ENCODE results near the gene PEA15. TPM values are rescaled to one million over a fixed set of nuclear protein-coding genes. Genes with fewer than 3 reads are reported as not detected.
A peak's percentile ranks its signal among the peaks of the same experiment; 100 is the strongest.

PEA15 gene
- total RNA-seq, 3 donors from 2014 or later (not counting 1 experiment from before 2014, with no cell fraction given) = 25.3 to 27.9 (median 25.5) TPM

- no peak for ATAC-seq
- no peak for TF ChIP-seq CTCF (IDR thresholded peaks at IDR 0.05)
Measured at GRCh38 chr1:160192234-160192633, 12.9 kb upstream of the PEA15 start.

GRCh38 chr1:160193091-160193819 is 11.9 kb upstream of the PEA15 start:
- intact Hi-C loops (cut with micrococcal nuclease) = loop anchor here (1.0 to 2.0 kb wide), 4 partner anchors 59 to 414 kb away; no protein-coding TSS in a partner anchor
- Mint-ChIP-seq H3K27ac (no peak overlapping the region), H3K4me3 (no peak overlapping the region), H3K9me3 (no peaks in the 10 kb centered on the region), H3K4me1 (no peaks in the 10 kb centered on the region), H3K27me3 (ENCODE audit: low read depth in 2 of 2) (peaks cover 0 to 2% of the 10 kb centered on the region in 2 donors), H3K36me3 (no peaks in the 10 kb centered on the region)
- Histone ChIP-seq H3K27ac (ENCODE audit: low read length) (no peak overlapping the region), H3K36me3 (ENCODE audit: control insufficient read depth, insufficient read depth, low read length) (no peaks in the 10 kb centered on the region), H3K27me3 (ENCODE audit: control insufficient read depth, insufficient read depth, low read length) (no peaks in the 10 kb centered on the region), H3K4me3 (ENCODE audit: low read length) (no peak overlapping the region), H3K9me3 (ENCODE audit: control insufficient read depth, insufficient read depth, low read length) (no peaks in the 10 kb centered on the region), H3K4me1 (ENCODE audit: control insufficient read depth, insufficient read depth, low read length) (peaks cover 7% of the 10 kb centered on the region)
- peak; percentile 88 for TF ChIP-seq CTCF (IDR thresholded peaks at IDR 0.05)
- DNase-seq (peak; percentile 78 to 89), ATAC-seq (peak; percentile 85 to 99 (median 97))
- WGBS (ENCODE audit: insufficient coverage) = 44% methylated on average over 13 of the region's 16 CpGs

More at GRCh38 chr1:160192234-160192633, 12.9 kb upstream of the PEA15 start:
- no peaks in the 10 kb centered on the region for H3K36me3 Mint-ChIP-seq
- intact Hi-C loops (cut with micrococcal nuclease) = loop anchor here (2.0 kb wide), 1 partner anchor 415 kb away; no protein-coding TSS in a partner anchor
- Histone ChIP-seq H3K9me3 (ENCODE audit: control insufficient read depth, insufficient read depth, low read length) (no peaks in the 10 kb centered on the region), H3K36me3 (ENCODE audit: control insufficient read depth, insufficient read depth, low read length) (no peaks in the 10 kb centered on the region), H3K4me1 (ENCODE audit: control insufficient read depth, insufficient read depth, low read length) (peaks cover 7% of the 10 kb centered on the region), H3K27ac (ENCODE audit: low read length) (no peak overlapping the region), H3K27me3 (ENCODE audit: control insufficient read depth, insufficient read depth, low read length) (no peaks in the 10 kb centered on the region), H3K4me3 (ENCODE audit: low read length) (no peak overlapping the region)
- peaks cover 0 to 3% of the 10 kb centered on the region in 2 donors for H3K27me3 Mint-ChIP-seq (ENCODE audit: low read depth in 2 of 2)
- no peak overlapping the region for H3K27ac Mint-ChIP-seq
- H3K4me1 Mint-ChIP-seq = no peaks in the 10 kb centered on the region
- no peaks in the 10 kb centered on the region for H3K9me3 Mint-ChIP-seq
- H3K4me3 Mint-ChIP-seq = no peak overlapping the region
- DNase-seq = no peak

GRCh38 chr1:160193832-160194736 is 11.1 kb upstream of the PEA15 start:
- intact Hi-C loops (cut with micrococcal nuclease) = loop anchor here (1.0 to 2.0 kb wide), 4 partner anchors 58 to 413 kb away; no protein-coding TSS in a partner anchor
- no peaks in the 10 kb centered on the region for H3K9me3 Mint-ChIP-seq
- H3K9me3 ChIP-seq (ENCODE audit: control insufficient read depth, insufficient read depth, low read length) = no peaks in the 10 kb centered on the region
- no peak overlapping the region for H3K4me3 ChIP-seq (ENCODE audit: low read length)
- H3K4me1 Mint-ChIP-seq = no peaks in the 10 kb centered on the region
- no peaks in the 10 kb centered on the region for H3K27me3 ChIP-seq (ENCODE audit: control insufficient read depth, insufficient read depth, low read length)
- WGBS (ENCODE audit: insufficient coverage) = 86% methylated on average over 9 of the region's 9 CpGs
- TF ChIP-seq CTCF (IDR thresholded peaks at IDR 0.05) = no peak
- H3K27ac ChIP-seq (ENCODE audit: low read length) = no peak overlapping the region
- H3K4me3 Mint-ChIP-seq = no peak overlapping the region
- ATAC-seq (peak in 1 of 3 donors; percentile 24), DNase-seq (no peak)
- H3K36me3 Mint-ChIP-seq = no peaks in the 10 kb centered on the region
- H3K27ac Mint-ChIP-seq = no peak overlapping the region
- peaks cover 7% of the 10 kb centered on the region for H3K4me1 ChIP-seq (ENCODE audit: control insufficient read depth, insufficient read depth, low read length)
- no peaks in the 10 kb centered on the region for H3K36me3 ChIP-seq (ENCODE audit: control insufficient read depth, insufficient read depth, low read length)
- H3K27me3 Mint-ChIP-seq (ENCODE audit: low read depth in 2 of 2) = no peaks in the 10 kb centered on the region

Data from natural killer cell (primary cell).